Gastrocnemius medialis (tissue), 4 donors: ENCODE measurements around the gene OR9K2.

Experiments used
- CTCF ChIP-seq, 5 experiments: fragments of 450-650 bp in 3 of 5; fragments of 200-600 bp in 2 of 5; sonication (generic) in 2 of 5; IDR thresholded peaks in 4 of 5; conservative IDR thresholded peaks in 1 of 5; 1 replicate in 4 of 5; 2 replicates in 1 of 5; pipeline ENCODE4 v1.5.1; 2016 to 2019; ENCODE audit warnings: antibody characterized with exemption in 5 of 5, mild to moderate bottlenecking in 3 of 5, moderate library complexity in 3 of 5
- POLR2A ChIP-seq, 2 donors: fragments of 450-650 bp; IDR thresholded peaks; one replicate each; pipeline ENCODE4 v1.6.1; 2017; ENCODE audit warnings: antibody characterized with exemption in 2 of 2, mild to moderate bottlenecking in 2 of 2, moderate library complexity in 2 of 2

GRCh38 chr12:55142669-55143565 lies 16.7 kb downstream of the OR9K2 start:
- peak in 2 of 5 experiments; percentile 17 to 40 for TF ChIP-seq CTCF (IDR thresholded peaks at IDR 0.05 in 4 of 5, conservative IDR thresholded peaks at IDR 0.05 in 1 of 5)
- no peak for TF ChIP-seq POLR2A (IDR thresholded peaks at IDR 0.05)
